ENCODE data around the gene DDX5.

The DDX5 gene

DNA sequence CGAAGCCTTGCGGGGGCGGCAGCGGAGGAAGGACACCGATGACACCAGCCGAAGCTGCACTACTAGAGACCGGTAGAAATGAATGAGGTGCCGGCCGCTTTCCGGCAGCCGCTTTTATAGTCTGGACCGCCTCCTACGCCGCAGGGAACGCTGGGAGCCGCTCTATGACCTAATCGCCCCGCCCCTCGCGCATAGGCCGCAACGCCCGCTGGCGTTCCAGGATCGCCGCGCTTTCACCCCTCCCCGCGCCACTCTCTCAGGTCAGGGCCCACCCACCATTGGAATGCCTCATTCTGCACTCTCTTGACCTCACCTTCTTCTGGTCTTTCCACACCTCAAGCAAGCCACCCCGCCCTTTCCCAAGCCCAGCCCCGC is at the start of gene DDX5:
TSS of gene DDX5 (minus strand) at position 89 of the 375 bp plus-strand sequence. CDS start 170 bp downstream, outside the sequence.
- peak within 1 kb of the TSS; percentile 100 for H3K27ac Mint-ChIP-seq

GRCh38 chr17:64555281-64555680 is 49.2 kb upstream of the DDX5 start:
- Mint-ChIP-seq H3K27me3 (no peaks in the 10 kb centered on the region), H3K4me3 (no peak overlapping the region), H3K4me1 (ENCODE audit: low read depth) (no peaks in the 10 kb centered on the region), H3K36me3 (ENCODE audit: low read depth) (peaks cover 14% of the 10 kb centered on the region), H3K27ac (no peak overlapping the region), H3K9me3 (no peaks in the 10 kb centered on the region)

More for the DNA sequence above, at the start of gene DDX5:
- peaks cover 71% of the 10 kb centered on the region for H3K4me1 Mint-ChIP-seq (ENCODE audit: low read depth)
- H3K27me3 Mint-ChIP-seq = no peaks in the 10 kb centered on the region
- peaks cover 75% of the 10 kb centered on the region for H3K36me3 Mint-ChIP-seq (ENCODE audit: low read depth)
- peak within 1 kb of the TSS; percentile 100 for H3K4me3 Mint-ChIP-seq
- no peaks in the 10 kb centered on the region for H3K9me3 Mint-ChIP-seq

DNA sequence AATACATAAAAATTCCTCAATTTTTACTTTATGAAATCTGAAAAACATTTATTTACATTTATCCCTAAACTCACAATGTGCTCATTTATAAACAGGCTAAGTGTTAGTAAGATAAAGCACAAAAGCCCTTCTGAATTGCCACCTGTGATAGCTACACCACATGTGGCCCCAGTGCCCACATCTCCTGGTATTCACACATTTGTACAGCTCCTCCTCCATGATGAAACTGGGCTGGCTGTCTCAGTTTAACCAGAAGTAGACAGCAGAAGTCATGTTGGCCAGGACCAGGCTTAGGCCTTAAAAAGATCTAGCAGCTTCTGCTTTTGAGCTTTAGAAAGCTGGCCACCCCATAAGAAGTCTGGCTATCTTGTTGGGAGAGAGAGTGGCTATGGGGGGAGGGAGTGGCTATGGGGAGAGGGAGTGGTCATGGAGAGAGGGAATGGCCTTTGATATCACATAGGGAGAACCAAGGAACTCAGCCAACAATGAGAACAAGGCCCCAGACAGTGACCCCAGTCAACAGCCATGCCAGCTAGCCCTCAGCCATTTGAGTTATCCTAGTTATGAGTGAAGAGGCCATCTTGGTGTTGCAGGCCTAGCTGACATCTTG is 48.0 kb upstream of the DDX5 start:
- Mint-ChIP-seq H3K4me1 (ENCODE audit: low read depth) (no peaks in the 10 kb centered on the region), H3K9me3 (no peaks in the 10 kb centered on the region), H3K36me3 (ENCODE audit: low read depth) (peaks cover 20% of the 10 kb centered on the region), H3K27ac (no peak overlapping the region), H3K27me3 (no peaks in the 10 kb centered on the region), H3K4me3 (no peak overlapping the region)

DNA sequence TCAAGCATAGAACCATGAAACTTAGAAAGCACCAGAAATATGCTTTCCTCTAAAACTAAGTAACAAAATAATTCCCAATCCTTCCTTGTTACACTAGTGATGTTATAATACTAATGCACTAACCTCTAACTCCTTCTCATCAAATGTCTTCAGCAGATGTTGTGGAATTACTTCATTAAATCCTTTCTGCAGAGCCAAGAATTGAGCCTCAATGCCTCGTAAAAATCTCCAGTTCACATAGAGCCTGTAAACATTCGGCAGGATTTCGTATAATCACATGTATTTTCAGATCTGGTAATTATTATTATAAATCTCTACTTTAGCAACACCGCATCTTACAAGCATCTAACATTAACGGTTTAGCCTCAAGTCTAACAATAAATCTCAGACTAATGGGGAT is 45.4 kb upstream of the DDX5 start:
- no peaks in the 10 kb centered on the region for H3K9me3 Mint-ChIP-seq
- H3K27me3 Mint-ChIP-seq = no peaks in the 10 kb centered on the region
- no peak overlapping the region for H3K27ac Mint-ChIP-seq
- peaks cover 20% of the 10 kb centered on the region for H3K36me3 Mint-ChIP-seq (ENCODE audit: low read depth)
- no peak overlapping the region for H3K4me3 Mint-ChIP-seq
- no peaks in the 10 kb centered on the region for H3K4me1 Mint-ChIP-seq (ENCODE audit: low read depth)

GRCh38 chr17:64547319-64547718 is 41.2 kb upstream of the DDX5 start:
- H3K9me3 Mint-ChIP-seq = no peaks in the 10 kb centered on the region
- no peak overlapping the region for H3K27ac Mint-ChIP-seq
- peaks cover 30% of the 10 kb centered on the region for H3K36me3 Mint-ChIP-seq (ENCODE audit: low read depth)
- H3K4me1 Mint-ChIP-seq (ENCODE audit: low read depth) = no peaks in the 10 kb centered on the region
- no peak overlapping the region for H3K4me3 Mint-ChIP-seq
- H3K27me3 Mint-ChIP-seq = no peaks in the 10 kb centered on the region

- Mint-ChIP-seq H3K36me3 (ENCODE audit: low read depth) (peaks cover 33% of the 10 kb centered on the region), H3K27ac (no peak overlapping the region), H3K27me3 (no peaks in the 10 kb centered on the region), H3K4me3 (no peak overlapping the region), H3K4me1 (ENCODE audit: low read depth) (no peaks in the 10 kb centered on the region), H3K9me3 (no peaks in the 10 kb centered on the region)
Measured at GRCh38 chr17:64546716-64547115, 40.6 kb upstream of the DDX5 start.

DNA sequence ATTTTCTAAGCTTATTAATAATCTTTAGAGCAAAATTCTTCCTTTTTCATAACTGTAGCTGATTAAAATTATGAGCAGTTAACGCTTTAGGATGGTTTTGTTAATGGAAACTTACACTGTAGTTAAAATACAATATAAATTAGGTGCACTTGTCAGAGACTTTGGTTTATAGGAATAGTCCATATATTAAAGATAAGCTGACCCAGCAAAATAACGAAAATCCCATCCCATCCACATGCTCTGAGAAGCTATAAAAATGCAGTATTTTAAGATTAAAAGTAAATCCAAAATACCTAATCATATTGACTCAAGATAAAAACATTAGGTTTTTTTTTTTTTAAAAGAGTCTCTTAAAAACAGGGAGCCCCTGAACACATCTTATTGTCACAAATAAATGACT is 38.7 kb upstream of the DDX5 start:
- Mint-ChIP-seq H3K4me3 (no peak overlapping the region), H3K27me3 (no peaks in the 10 kb centered on the region), H3K36me3 (ENCODE audit: low read depth) (peaks cover 27% of the 10 kb centered on the region), H3K9me3 (no peaks in the 10 kb centered on the region), H3K4me1 (ENCODE audit: low read depth) (no peaks in the 10 kb centered on the region), H3K27ac (no peak overlapping the region)

GRCh38 chr17:64540118-64540776 is 34.2 kb upstream of the DDX5 start:
- Mint-ChIP-seq H3K27ac (no peak overlapping the region), H3K9me3 (no peaks in the 10 kb centered on the region), H3K4me1 (ENCODE audit: low read depth) (no peaks in the 10 kb centered on the region), H3K36me3 (ENCODE audit: low read depth) (peaks cover 45% of the 10 kb centered on the region), H3K27me3 (no peaks in the 10 kb centered on the region), H3K4me3 (no peak overlapping the region)

DNA sequence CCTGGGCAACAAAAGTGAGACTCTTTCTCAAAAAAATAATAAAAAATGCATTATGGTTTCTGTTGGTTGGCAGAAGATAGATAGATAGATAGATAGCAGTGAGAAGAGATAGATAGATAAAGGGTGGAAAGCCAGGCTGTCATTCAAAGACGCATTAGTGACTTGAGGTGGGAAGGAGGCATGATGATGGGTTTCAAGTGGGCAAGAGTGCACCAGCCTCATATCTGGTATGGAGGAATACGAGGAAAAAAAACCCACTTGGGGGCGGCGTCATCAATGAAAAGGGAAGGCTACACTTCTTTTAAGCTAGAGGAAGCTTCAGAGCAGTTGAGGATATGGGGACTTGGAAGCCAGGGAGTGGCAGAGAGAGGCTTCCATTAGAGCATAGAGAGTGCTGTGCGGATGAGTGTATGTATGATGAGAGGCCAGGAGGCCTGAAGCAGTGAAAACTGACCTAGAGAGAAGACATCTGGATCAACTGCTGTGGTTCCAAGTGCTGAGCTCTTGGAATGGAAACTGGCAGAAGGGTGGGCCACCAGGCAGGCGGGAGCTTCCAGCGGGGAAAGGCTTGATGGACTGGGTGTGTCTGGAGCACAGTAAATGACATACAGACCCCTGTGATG is 32.5 kb upstream of the DDX5 start:
- no peaks in the 10 kb centered on the region for H3K27me3 Mint-ChIP-seq
- no peaks in the 10 kb centered on the region for H3K4me1 Mint-ChIP-seq (ENCODE audit: low read depth)
- H3K27ac Mint-ChIP-seq = peak overlapping the region; percentile 34
- H3K4me3 Mint-ChIP-seq = no peak overlapping the region
- H3K36me3 Mint-ChIP-seq (ENCODE audit: low read depth) = peaks cover 61% of the 10 kb centered on the region
- no peaks in the 10 kb centered on the region for H3K9me3 Mint-ChIP-seq

DNA sequence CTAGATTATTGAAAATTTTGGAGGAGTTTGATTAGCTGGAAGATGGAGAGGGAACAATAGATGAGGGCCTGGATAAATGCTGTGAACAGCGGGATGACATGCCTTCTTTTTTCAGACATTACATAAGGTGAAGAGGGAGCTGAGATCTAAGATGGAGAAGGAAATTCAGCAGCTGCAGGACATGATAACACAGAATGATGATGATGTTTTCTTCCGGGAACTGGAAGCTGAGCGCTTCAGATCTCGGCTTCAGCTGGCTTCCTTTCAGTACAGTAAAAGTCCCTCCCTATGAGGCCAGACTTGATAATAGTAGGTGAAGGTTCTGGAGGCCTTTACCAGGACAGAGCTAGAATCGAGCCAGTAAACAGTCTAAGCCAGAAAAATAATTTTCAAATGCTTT is 31.4 kb upstream of the DDX5 start:
- Mint-ChIP-seq H3K36me3 (ENCODE audit: low read depth) (peaks cover 67% of the 10 kb centered on the region), H3K9me3 (no peaks in the 10 kb centered on the region), H3K4me3 (no peak overlapping the region), H3K27me3 (no peaks in the 10 kb centered on the region), H3K4me1 (ENCODE audit: low read depth) (no peaks in the 10 kb centered on the region), H3K27ac (no peak overlapping the region)

DNA sequence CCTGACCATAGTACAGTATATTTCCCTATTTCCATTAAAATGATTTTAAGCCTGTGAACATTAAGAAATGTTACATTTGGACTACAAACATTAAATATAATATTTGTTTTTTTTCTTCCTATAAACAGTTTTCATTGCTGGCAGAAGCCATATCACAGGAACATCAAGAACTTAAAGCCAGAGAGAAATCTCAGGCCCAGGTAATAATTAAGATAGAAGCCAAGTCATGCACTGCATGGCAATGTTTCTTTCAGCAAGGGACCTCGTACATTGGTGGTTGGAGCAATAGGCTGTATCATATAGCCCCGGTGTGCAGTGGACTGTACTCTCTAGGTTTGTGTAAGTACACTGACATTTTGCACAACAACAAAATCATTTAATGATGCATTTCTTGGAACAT is 30.8 kb upstream of the DDX5 start:
- Mint-ChIP-seq H3K27ac (no peak overlapping the region), H3K4me1 (ENCODE audit: low read depth) (no peaks in the 10 kb centered on the region), H3K4me3 (no peak overlapping the region), H3K9me3 (no peaks in the 10 kb centered on the region), H3K36me3 (ENCODE audit: low read depth) (peaks cover 66% of the 10 kb centered on the region), H3K27me3 (no peaks in the 10 kb centered on the region)

DNA sequence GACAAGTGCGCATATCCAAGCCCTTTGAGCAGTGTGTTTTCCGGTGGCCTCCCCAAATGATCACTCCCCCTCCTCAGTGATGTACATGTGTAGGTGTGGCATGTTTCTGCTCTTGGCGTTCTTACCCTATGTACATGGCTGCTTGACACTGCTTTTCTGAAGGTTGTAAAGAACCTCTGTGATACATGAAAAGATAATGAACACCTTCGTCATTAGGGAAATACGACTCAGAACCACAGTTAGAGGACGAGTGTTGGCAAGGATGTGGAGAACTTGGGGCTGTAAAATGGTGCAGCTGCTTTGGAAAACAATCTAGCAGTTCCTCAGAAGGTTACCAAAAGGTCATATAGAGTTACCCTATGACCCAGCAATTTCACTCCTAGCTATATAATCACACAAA is 29.3 kb upstream of the DDX5 start:
- Mint-ChIP-seq H3K27ac (no peak overlapping the region), H3K4me1 (ENCODE audit: low read depth) (no peaks in the 10 kb centered on the region), H3K27me3 (no peaks in the 10 kb centered on the region), H3K4me3 (no peak overlapping the region), H3K9me3 (no peaks in the 10 kb centered on the region), H3K36me3 (ENCODE audit: low read depth) (peaks cover 76% of the 10 kb centered on the region)

DNA sequence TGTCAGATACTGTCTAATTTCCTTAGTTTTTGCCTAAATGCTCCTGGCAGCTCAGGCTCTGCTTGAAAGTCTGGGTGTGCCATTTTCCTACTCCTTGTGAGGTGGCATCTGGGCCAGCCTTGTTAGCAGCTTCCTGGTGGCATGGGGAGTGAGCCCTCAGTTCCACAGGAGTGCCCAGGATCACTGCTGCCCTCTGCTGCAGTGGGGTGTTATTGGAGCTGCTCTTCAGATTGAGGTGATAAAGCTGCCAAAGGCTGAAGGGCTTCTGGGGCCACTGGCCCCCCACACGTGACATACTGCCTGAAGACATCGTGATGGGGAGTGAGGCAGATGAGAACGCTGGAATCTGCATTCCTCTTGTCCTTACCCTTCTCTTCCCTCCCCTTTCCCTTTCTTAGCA is 28.1 kb upstream of the DDX5 start:
- H3K4me3 Mint-ChIP-seq = no peak overlapping the region
- no peaks in the 10 kb centered on the region for H3K27me3 Mint-ChIP-seq
- peak overlapping the region; percentile 77 for H3K27ac Mint-ChIP-seq
- H3K9me3 Mint-ChIP-seq = no peaks in the 10 kb centered on the region
- H3K36me3 Mint-ChIP-seq (ENCODE audit: low read depth) = peaks cover 84% of the 10 kb centered on the region
- H3K4me1 Mint-ChIP-seq (ENCODE audit: low read depth) = no peaks in the 10 kb centered on the region

DNA sequence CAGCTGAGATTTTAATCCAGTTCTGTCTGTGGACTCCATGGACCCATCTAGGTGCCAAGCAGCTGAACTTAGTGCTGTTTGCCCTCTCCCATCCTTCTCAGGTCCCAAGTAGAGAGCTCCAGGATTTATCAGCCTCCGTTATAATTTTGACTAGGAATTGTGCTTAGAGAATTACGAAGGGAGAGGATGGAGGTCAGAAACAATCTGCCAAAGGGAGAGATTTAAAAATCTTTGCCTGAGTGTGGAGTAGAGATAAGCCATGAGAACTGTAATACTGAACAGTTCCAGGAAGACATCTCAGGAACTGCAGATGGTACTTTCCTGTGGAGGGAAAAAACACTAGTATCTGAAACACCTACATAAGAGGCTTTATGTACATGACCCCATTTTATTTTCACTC is 27.7 kb upstream of the DDX5 start:
- H3K36me3 Mint-ChIP-seq (ENCODE audit: low read depth) = peaks cover 84% of the 10 kb centered on the region
- H3K27me3 Mint-ChIP-seq = no peaks in the 10 kb centered on the region
- H3K4me1 Mint-ChIP-seq (ENCODE audit: low read depth) = no peaks in the 10 kb centered on the region
- H3K9me3 Mint-ChIP-seq = no peaks in the 10 kb centered on the region
- H3K27ac Mint-ChIP-seq = peak overlapping the region; percentile 77
- H3K4me3 Mint-ChIP-seq = no peak overlapping the region

DNA sequence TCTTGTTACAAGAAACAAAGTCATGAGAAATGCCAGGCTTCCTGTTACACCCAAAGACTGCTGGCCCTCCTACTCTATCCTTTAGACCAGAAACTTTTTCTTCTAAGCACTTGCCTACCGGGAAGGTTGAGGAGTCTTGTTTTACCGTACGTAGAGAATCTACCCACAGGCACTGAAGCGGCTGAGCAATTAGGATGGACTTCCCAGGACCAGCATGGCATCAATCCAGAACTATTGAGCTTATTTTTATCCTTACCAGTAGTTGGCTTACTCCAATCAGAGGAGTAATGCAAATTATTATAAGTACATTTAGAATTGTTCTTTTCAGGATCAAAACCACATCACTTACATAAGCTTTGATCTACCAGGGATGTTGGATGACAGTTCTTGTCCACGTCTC is 26.3 kb upstream of the DDX5 start:
- peak overlapping the region; percentile 77 for H3K27ac Mint-ChIP-seq
- H3K9me3 Mint-ChIP-seq = no peaks in the 10 kb centered on the region
- no peaks in the 10 kb centered on the region for H3K4me1 Mint-ChIP-seq (ENCODE audit: low read depth)
- H3K27me3 Mint-ChIP-seq = no peaks in the 10 kb centered on the region
- H3K36me3 Mint-ChIP-seq (ENCODE audit: low read depth) = peaks cover 85% of the 10 kb centered on the region
- H3K4me3 Mint-ChIP-seq = no peak overlapping the region

Data from stimulated activated naive CD8-positive, alpha-beta T cell treated with anti-CD3 and anti-CD28 coated beads, Interleukin-15, Interleukin-2, amounts not matched to agents 100 ng/mL and 50 ng/mL, for 24 hours (primary cell).